IPS-20b (cell line): ENCODE data around the gene LSM2.
"Not testable (repeated sequence)": the region's sequence is repeated elsewhere in the genome, so short reads cannot be mapped to it uniquely, and the experiment has no call there.

Experiments used
- H3K27ac ChIP-seq: one replicate; pipeline ENCODE4 v1.5.1; 2013; ENCODE audit warnings: low read length
- H3K27me3 ChIP-seq: 2 replicates; pipeline ENCODE4 v1.6.1; 2013; ENCODE audit warnings: mild to moderate bottlenecking, low read length, inconsistent platforms; ENCODE audit not compliant: insufficient read depth
- H3K36me3 ChIP-seq: 2 replicates; pipeline ENCODE4 v1.6.1; 2013; ENCODE audit warnings: low read depth, mild to moderate bottlenecking, inconsistent platforms, low read length, moderate library complexity; ENCODE audit not compliant: insufficient read depth
- H3K4me1 ChIP-seq: 2 replicates; pipeline ENCODE4 v1.6.1; 2013; ENCODE audit warnings: mild to moderate bottlenecking, control low read depth, inconsistent platforms, low read length, moderate library complexity; ENCODE audit not compliant: insufficient read depth
- H3K4me3 ChIP-seq: 2 replicates; pipeline ENCODE4 v1.5.1; 2013; ENCODE audit warnings: mild to moderate bottlenecking, low read length, inconsistent platforms
- H3K9ac ChIP-seq: 2 replicates; pipeline ENCODE4 v1.6.1; 2013; ENCODE audit warnings: low read depth, mild to moderate bottlenecking, inconsistent platforms, low read length, moderate library complexity
- H3K9me3 ChIP-seq: 2 replicates; pipeline ENCODE4 v1.6.1; 2013; ENCODE audit warnings: mild to moderate bottlenecking, low read depth, low read length, inconsistent platforms; ENCODE audit not compliant: insufficient read depth

The LSM2 gene

DNA sequence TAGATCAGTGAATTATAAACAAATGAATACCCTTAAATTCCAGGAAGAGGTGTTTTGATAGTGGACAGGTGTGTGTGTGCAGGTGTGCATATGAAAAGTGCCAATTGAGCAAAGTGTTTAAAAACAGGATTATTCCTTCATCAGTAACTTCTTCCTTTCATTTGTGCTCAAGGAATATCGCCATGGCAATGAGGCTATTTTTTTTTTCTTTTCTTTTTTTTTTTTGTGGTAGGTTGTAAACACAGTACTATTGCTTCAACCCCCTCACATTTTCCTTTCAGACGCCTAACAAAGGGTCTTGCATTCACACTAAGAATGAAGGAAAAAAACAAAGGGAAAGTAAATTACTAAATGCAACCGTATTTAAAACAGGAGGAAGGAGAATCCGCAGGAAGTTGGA is 18.8 kb upstream of the LSM2 start:
- Histone ChIP-seq H3K9me3 (no peaks in the 10 kb centered on the region), H3K36me3 (no peaks in the 10 kb centered on the region), H3K4me1 (peaks cover 25% of the 10 kb centered on the region; the same call in 1 of the 2 replicates), H3K9ac (peak overlapping the region; percentile 62; the same call in 1 of the 2 replicates), H3K4me3 (peak overlapping the region; percentile 47), H3K27ac (peak overlapping the region; percentile 66), H3K27me3 (no peaks in the 10 kb centered on the region)

DNA sequence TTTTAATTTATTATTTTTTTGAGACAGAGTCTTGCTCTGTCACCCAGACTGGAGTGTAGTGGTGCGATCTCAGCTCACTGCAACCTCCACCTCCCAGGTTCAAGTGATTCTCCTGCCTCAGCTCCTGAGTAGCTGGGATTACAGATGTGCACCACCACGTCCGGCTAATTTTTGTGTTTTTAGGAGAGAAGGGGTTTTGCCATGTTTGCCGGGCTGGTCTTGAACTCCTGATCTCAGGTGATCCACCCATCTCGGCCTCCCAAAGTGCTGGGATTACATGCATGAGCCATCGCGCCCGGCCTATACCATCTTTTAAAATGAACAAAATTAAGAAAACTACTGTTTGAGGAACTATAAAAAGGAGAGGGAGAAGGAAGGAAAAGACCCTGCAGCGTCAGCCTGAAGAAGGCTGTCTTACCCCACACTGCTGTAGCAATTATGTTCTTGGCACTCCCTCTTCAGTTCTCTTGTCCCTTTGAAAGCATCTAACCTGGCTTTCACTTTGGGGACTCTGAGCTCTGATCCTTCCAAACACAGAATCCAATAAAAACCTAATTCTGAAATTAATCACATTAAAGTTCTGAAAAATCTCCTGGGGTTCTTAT is 16.9 kb upstream of the LSM2 start:
- not testable (repeated sequence) for H3K9ac ChIP-seq, H3K9me3 ChIP-seq, H3K27me3 ChIP-seq, H3K4me3 ChIP-seq, H3K27ac ChIP-seq, H3K36me3 ChIP-seq
- peaks cover 25% of the 10 kb centered on the region; the same call in 1 of the 2 replicates for H3K4me1 ChIP-seq

DNA sequence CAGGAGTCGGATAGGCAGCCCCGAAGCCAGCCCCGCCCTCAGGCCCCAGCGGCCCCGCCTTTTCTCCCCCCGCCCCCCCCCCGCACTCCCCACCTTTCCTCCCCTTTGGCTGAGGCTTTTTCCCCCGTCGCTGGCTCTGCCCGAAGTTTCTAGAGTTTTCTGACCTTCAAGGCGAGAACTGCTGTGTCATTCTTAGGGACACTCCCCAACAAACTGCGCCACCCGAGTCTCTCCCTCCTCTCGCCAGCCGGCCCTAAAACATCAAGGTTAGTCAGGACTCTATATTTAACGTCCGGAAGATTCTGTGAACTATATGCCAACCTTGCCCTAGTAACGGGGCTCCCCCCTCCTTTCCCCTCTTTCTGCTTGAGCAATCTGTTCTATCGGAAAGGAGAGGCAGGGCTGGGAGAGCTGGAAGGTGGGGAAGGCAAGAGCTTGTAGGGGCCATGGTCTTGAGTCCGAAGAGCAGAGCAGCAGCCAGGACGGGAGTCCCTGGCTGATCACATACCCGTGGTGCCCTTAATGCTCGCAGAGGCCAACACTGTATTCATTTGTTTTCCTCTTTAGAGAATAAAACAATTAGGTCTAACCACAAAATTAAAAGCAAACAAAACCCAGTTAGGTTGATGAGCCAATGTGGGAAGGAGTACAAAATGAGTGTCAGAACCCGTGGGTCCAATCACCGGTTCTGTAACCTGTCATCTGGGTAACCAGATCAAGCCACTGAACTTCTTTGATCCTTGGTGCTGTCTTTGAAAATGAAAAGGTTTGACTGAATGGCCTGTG is 15.5 kb upstream of the LSM2 start:
- H3K9ac ChIP-seq = peak overlapping the region; percentile 97

DNA sequence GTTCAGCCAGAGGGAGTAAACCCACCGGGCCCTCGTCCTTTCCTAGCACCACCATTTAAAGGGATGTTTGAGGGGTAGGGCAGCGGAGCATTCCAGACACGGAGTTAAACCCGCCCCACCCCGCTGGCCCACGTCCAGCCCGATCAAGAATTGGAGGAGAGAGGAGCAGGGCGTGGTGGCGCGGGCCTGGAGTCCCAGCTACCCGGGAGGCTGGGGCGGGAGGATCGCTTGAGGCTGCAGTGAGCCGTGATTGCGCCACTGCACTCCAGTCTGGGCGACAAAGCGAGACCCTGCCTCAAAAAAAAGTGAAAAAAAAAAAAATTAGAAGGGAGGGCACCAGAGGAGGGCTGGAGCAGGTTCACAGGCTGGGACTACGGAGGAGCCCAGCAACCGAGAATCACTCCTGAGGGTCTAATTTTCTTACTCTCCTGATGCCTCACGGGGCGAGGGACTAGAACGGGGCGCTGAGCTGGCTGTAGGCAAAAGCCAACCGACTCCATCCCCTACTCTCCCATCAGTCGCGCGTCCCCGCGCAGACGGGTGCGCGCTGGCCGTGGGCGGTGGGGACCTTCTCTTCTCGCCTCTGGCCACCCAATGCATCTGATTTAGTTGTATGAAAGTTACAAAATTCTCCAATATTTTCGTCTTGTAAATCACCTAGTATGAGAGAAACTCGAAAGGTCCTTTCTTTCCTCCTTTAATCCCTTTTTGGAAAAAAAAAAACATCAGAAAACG is 14.7 kb upstream of the LSM2 start:
- H3K36me3 ChIP-seq = no peaks in the 10 kb centered on the region
- H3K9ac ChIP-seq = peak overlapping the region; percentile 97; the same call in 1 of the 2 replicates
- H3K27me3 ChIP-seq = no peaks in the 10 kb centered on the region
- peak overlapping the region; percentile 91 for H3K4me3 ChIP-seq
- H3K27ac ChIP-seq = peak overlapping the region; percentile 62
- no peaks in the 10 kb centered on the region for H3K9me3 ChIP-seq
- H3K4me1 ChIP-seq = peaks cover 27% of the 10 kb centered on the region; the same call in 1 of the 2 replicates

More for the DNA sequence above, 15.5 kb upstream of the LSM2 start:
- Histone ChIP-seq H3K27me3 (no peaks in the 10 kb centered on the region), H3K4me3 (peak overlapping the region; percentile 91), H3K9me3 (no peaks in the 10 kb centered on the region), H3K27ac (peak overlapping the region; percentile 73), H3K36me3 (no peaks in the 10 kb centered on the region), H3K4me1 (peaks cover 29% of the 10 kb centered on the region; the same call in 1 of the 2 replicates)

DNA sequence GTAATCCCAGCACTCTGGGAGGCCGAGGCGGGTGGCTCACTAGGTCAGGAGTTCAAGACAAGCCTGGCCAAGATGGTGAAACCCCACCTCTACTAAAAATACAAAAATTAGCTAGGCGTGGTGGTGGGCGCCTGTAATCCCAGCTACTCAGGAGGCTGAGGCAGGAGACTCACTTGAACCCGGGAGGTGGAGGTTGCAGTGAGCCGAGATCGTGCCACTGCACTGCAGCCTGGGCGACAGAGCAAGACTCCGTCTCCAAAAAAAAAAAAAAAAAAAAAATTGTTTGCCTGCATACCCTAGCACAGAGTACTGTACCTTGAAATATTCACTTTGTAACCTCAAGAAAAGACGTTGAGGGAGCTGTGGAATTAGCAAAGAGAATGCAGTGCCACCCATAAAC is 13.6 kb upstream of the LSM2 start:
- not testable (repeated sequence) for H3K27ac ChIP-seq, H3K27me3 ChIP-seq

DNA sequence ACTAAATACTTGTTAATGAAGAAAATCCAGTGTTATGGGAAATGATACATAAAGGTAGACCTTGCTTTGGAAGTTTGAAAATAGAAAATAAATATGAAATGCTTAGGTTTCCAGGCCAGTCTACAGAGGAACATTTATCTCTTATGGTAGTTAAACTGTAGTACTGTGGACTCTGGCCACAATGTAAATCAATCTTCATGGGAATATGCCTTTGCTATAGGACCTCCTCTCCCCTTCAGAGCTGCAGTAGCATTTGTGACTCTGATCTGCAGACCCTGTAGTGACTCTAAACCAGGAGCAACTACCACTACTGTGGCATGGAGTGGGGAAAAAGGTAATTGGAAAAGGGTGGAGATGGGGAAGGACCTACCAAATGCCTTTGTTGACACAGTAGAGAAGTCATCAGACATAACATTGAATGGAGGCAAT is 13.1 kb upstream of the LSM2 start:
- no peak overlapping the region for H3K9ac ChIP-seq
- H3K27ac ChIP-seq = no peak overlapping the region
- no peaks in the 10 kb centered on the region for H3K36me3 ChIP-seq
- H3K4me1 ChIP-seq = peaks cover 15% of the 10 kb centered on the region; the same call in 1 of the 2 replicates
- H3K9me3 ChIP-seq = no peaks in the 10 kb centered on the region
- H3K27me3 ChIP-seq = no peaks in the 10 kb centered on the region
- H3K4me3 ChIP-seq = no peak overlapping the region

More for the DNA sequence above, 13.6 kb upstream of the LSM2 start:
- not testable (repeated sequence) for H3K9ac ChIP-seq, H3K4me3 ChIP-seq, H3K36me3 ChIP-seq, H3K9me3 ChIP-seq
- H3K4me1 ChIP-seq = peaks cover 19% of the 10 kb centered on the region; the same call in 1 of the 2 replicates

DNA sequence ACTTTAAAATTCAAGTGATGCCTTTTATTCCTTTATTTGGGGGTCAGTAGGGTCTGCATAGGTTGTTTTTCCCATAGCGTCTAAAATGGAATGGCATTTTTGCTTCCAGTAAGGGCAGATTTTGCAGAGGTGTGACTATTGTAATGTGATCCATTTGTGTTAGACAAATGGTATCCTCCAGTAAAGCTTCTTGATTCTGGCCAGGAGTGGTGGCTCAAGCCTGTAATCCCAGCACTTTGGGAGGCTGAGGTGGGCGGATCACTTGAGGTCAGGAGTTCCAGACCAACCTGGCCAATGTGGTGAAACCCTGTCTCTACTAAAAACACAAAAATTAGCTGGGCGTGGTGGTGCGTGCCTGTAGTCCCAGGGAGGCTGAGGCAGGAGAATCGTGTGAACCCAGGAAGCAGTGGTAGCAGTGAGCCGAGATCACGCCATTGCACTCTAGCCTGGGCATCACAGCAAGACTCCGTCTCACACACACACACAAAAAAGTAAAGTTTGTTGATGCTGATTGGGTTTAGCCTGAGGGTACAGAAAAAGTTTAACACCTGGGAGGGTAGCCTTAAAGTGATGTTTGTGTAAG is 11.3 kb upstream of the LSM2 start:
- peak overlapping the region; percentile 31; the same call in 1 of the 2 replicates for H3K4me3 ChIP-seq
- not testable (repeated sequence) for H3K27me3 ChIP-seq, H3K9me3 ChIP-seq, H3K9ac ChIP-seq, H3K36me3 ChIP-seq, H3K27ac ChIP-seq
- peaks cover 16% of the 10 kb centered on the region; the same call in 1 of the 2 replicates for H3K4me1 ChIP-seq

DNA sequence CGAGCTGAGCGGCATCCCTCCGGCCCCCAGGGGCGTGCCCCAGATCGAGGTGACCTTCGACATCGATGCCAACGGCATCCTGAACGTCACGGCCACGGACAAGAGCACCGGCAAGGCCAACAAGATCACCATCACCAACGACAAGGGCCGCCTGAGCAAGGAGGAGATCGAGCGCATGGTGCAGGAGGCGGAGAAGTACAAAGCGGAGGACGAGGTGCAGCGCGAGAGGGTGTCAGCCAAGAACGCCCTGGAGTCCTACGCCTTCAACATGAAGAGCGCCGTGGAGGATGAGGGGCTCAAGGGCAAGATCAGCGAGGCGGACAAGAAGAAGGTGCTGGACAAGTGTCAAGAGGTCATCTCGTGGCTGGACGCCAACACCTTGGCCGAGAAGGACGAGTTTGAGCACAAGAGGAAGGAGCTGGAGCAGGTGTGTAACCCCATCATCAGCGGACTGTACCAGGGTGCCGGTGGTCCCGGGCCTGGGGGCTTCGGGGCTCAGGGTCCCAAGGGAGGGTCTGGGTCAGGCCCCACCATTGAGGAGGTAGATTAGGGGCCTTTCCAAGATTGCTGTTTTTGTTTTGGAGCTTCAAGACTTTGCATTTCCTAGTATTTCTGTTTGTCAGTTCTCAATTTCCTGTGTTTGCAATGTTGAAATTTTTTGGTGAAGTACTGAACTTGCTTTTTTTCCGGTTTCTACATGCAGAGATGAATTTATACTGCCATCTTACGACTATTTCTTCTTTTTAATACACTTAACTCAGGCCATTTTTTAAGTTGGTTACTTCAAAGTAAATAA is 10.6 kb upstream of the LSM2 start:
- H3K9ac ChIP-seq, H3K27ac ChIP-seq, H3K9me3 ChIP-seq, H3K27me3 ChIP-seq, H3K36me3 ChIP-seq: not testable (repeated sequence)
- peaks cover 12% of the 10 kb centered on the region; the same call in 1 of the 2 replicates for H3K4me1 ChIP-seq
- H3K4me3 ChIP-seq = peak overlapping the region; percentile 31; the same call in 1 of the 2 replicates

DNA sequence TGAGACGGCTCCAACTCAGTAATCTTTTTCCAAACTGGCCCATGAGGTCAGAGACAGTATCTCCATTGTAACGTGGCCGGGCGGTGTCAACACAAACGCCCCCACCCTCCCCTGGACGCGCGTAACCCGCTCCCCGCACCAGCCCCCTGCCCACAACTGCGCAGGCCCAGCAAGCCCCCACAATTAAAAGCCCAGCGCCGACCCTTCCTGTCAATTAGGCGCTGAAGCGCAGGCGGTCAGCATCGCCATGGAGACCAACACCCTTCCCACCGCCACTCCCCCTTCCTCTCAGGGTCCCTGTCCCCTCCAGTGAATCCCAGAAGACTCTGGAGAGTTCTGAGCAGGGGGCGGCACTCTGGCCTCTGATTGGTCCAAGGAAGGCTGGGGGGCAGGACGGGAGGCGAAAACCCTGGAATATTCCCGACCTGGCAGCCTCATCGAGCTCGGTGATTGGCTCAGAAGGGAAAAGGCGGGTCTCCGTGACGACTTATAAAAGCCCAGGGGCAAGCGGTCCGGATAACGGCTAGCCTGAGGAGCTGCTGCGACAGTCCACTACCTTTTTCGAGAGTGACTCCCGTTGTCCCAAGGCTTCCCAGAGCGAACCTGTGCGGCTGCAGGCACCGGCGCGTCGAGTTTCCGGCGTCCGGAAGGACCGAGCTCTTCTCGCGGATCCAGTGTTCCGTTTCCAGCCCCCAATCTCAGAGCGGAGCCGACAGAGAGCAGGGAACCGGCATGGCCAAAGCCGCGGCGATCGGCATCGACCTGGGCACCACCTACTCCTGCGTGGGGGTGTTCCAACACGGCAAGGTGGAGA is 8.5 kb upstream of the LSM2 start, which contains the start of the genes HSPA1A and HSPA1L:
TSS of gene HSPA1A (plus strand) at position 519 of the 814 bp plus-strand sequence. CDS start at position 733, 214 bp downstream.
TSS of gene HSPA1L (minus strand) at position 259 of the 814 bp plus-strand sequence. CDS start 3,311 bp downstream, outside the sequence.
- H3K9ac ChIP-seq = peak within 1 kb of the TSS; percentile 93; the same call in 1 of the 2 replicates
- no peaks in the 10 kb centered on the region for H3K36me3 ChIP-seq
- H3K4me3 ChIP-seq = peak within 1 kb of the TSS; percentile 88
- peak within 1 kb of the TSS; percentile 96 for H3K27ac ChIP-seq
- no peaks in the 10 kb centered on the region for H3K9me3 ChIP-seq
- peaks cover 7% of the 10 kb centered on the region; the same call in 1 of the 2 replicates for H3K4me1 ChIP-seq
- no peaks in the 10 kb centered on the region for H3K27me3 ChIP-seq

DNA sequence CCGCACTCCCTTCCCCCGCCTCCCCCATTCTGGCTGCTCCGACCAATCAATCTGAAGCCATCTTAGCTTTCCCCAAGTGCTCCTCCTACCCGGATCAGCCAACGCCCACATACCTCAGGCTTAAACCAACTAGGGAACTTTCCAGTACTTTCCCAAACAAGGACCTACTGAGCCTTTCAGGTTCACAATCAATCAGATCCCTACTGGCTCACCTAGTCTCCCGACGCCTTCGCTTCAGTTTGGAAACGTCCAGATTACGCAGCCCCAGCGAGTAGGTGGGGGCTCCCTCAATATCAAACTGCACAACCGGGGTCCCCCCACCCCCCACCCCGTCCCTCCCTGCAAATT is 7.9 kb upstream of the LSM2 start:
- H3K9me3 ChIP-seq = no peaks in the 10 kb centered on the region
- H3K27me3 ChIP-seq = no peaks in the 10 kb centered on the region
- H3K4me1 ChIP-seq = peaks cover 7% of the 10 kb centered on the region; the same call in 1 of the 2 replicates
- H3K4me3 ChIP-seq = peak overlapping the region; percentile 88
- H3K9ac ChIP-seq = peak overlapping the region; percentile 93; the same call in 1 of the 2 replicates
- H3K27ac ChIP-seq = peak overlapping the region; percentile 96
- no peaks in the 10 kb centered on the region for H3K36me3 ChIP-seq
